Activated effector memory CD4-positive, alpha-beta T cell treated with Interleukin-2 at 50 U/mL for 16 hours (primary cell): ENCODE results near the gene FHIP2A.

Experiments used
- DNase-seq: peaks from one replicate; pipeline ENCODE4 v3.0.0-alpha.2; 2020

Gene FHIP2A

DNA sequence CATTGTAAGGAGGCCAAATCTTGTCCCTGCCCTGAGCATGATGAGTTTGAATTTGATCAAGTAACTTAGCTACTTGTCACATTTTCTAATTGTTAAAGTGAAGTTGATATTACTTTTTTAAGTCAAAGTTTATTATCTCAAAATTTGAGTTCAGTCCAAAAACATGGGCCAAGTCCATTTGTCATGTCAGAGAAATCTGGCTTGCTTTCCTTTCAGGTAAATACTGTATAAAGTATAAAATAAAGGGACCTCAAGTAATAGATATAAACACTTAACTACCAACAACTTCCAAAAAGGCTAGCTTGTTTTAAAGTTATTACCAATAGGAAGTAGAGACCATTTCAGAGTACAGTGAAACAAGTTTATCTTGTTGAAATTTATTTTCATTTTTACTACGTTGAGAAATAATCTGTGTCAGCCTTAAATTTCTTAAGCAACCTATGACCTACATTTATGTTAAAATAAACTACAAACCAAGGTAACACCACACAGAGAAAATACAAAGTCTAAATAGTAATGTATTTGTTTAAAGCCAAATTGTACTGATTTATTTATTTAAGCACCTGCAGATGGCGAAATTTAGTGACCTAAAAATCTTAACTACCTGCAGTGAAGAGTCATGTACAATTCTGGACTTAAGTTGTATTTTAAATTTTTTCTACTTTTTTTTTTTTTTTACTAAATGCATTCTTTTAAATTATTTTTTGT, 36.5 kb downstream of the FHIP2A start:
- no peak for DNase-seq

DNA sequence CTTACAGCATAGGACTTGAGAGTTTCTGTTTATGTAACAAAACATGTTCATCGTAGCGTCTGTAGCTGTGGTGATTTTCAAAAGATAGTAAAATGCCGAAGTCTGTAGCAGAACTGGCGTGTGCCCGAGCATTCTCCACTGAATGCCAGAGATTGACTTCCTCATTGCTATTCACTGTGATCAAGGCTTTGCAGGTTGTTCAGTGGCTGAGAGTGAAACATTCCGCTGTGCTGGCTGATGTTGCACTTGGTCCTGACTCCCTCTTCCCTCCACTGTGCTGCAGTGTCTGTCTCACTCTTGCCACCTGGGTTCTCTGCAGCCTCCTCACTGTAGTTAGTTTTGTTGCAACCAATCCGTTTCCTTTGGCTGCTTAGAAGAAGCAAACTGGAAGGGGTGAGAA, 37.6 kb downstream of the FHIP2A start:
- DNase-seq: no peak

DNA sequence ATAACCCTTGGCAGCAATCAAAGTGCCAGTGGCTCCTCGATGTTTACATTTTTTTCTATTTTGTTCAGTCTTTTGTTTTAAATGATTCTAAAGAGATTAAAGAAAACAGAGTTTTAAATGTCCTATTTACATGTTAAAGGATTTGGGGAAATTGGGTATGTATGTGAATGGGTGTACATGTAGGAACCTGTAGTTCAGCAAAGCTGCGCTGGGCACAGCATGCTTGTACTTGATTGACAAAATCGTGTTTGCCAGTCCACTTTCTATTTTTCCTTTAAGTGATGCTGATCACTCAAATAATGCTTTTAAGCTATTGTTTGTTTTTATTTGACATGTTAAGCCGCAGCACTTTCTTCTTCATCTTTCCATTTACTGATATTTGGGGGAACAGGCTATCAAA, 40.9 kb downstream of the FHIP2A start:
- DNase-seq: no peak

DNA sequence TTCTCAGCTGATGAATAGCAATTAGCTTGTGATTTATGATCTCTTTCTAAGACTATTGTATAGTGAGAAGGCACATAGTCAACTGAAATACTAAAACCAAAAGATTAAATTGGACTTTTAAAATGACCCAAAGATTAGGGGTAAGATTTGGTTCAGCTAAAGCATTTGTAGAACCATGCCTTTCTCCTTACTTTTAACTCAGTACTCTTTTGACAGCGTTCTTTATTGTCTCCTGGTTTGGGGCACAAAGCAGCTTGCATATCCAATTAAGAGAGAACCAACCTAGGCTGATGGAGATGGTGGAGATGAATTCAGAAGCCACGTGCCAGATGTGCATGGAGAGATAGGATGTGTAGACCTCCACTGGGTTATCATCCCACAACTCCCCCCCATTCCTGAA, 45.8 kb downstream of the FHIP2A start:
- no peak for DNase-seq

DNA sequence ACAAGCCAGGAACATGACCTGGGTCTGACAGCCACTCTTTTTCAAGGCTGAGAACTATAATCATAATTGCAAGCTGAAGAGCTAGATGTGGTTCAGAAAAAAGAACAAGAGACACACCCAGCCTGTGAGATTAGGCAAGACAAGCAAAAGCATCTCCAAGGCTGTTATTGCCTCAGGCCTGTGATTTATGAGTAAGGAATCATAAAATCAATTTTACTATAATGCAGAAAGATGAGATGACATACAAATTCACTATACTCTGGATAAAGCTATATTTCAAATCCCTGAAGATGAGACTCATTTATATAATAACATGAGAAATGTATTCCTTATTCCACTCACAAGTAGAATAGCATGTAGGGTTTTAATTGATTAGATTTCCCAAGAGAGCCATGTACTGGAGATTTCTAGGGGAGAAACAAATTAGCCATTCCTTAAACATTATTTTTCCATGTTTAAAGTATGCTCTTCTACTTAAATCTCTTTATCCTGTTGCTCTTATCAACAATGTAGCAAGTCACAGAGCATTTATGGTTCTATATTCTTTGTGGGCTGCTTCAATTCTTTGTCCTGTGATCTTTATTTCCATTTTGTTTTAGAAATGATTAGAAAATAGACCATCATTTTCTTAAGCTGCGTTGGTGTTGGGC, 47.4 kb downstream of the FHIP2A start:
- no peak for DNase-seq

DNA sequence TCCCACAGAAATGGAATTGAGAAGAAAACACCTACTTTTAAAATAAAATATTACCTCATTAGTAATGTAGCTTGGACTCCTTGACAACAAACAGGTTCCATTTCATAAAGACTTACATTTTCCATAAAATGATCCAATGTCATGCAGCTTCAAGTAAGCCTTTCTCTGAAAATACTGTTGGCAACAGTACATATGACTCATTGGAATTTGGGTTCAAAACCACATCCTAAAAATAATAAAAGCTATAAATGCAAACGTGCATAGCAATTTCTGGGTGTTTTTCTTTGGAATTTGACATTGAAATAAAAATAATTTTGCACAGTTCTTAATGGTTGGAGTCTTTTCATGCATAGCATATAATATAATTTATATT, 47.9 kb downstream of the FHIP2A start:
- no peak for DNase-seq

DNA sequence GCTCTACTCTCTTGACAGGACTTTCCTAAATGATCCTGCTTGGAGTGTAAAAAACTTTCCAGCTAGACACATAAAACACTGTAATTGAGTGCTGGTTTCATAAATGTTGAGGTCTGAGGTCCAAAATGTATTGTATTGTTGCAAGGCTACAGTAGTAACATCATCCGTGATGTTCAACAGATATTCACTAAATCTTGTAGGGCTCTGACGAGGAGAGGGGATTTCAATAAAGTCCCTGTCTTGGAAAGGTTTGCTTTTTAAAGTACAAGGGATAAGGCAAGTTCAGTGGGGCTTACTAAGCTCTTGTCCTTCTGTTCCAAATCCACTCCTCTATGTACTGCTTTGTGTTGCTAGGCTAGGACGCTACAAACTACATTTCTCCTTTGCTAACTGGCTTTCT, 48.9 kb downstream of the FHIP2A start:
- no peak for DNase-seq

DNA sequence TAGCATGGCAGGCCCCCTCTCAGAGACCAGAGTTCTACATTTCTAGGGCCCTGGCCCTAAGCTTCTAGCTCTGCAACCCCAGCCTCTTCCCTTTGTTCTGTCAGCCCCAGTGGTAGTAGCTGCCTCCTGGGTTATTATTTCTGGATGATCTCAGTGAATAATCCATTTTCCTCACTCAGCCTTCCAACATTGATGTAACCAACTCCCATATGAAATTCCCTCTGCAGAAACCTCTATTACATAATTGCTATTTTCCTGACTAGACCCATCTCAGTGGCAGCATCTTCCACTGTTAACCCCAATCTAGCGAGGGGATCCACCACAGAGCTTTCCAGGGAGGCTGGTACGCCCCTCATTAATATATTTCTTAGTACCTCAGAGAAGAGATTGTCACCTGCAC, 49.8 kb downstream of the FHIP2A start:
- no peak for DNase-seq
